Mesodermal cell (in vitro differentiated cells): ENCODE data around the gene GSDME.

Experiments used
- H3K27ac ChIP-seq: 2 replicates; pipeline ENCODE4 v1.7.0; 2013; ENCODE audit warnings: mild to moderate bottlenecking, low read depth, low read length, moderate library complexity; ENCODE audit not compliant: severe bottlenecking
- H3K36me3 ChIP-seq: 2 replicates; pipeline ENCODE4 v1.7.1; 2013; ENCODE audit warnings: mild to moderate bottlenecking, low read length, moderate library complexity; ENCODE audit not compliant: control insufficient read depth, insufficient read depth
- H3K4me1 ChIP-seq: one replicate; pipeline ENCODE4 v1.7.1; 2013; ENCODE audit warnings: mild to moderate bottlenecking, low read length; ENCODE audit not compliant: insufficient read depth, control insufficient read depth, poor library complexity, severe bottlenecking
- H3K4me3 ChIP-seq: 2 replicates; pipeline ENCODE4 v1.7.0; 2013; ENCODE audit warnings: low read length, control low read depth, mild to moderate bottlenecking; ENCODE audit not compliant: insufficient read depth, poor library complexity, severe bottlenecking; ENCODE audit errors: extremely low read depth
- H3K9me3 ChIP-seq: 2 replicates; pipeline ENCODE4 v1.7.1; 2013; ENCODE audit warnings: mild to moderate bottlenecking, low read length, moderate library complexity; ENCODE audit not compliant: control insufficient read depth
- WGBS, 2 experiments: methylation state at CpG; one replicate each; pipeline ENCODE4 v1.1.5; 2013; ENCODE audit warnings: missing lambda C conversion rate in 2 of 2; ENCODE audit not compliant: insufficient coverage in 2 of 2; 5-methylcytosine and 5-hydroxymethylcytosine counted together

The GSDME gene

GRCh38 chr7:24728503-24729364 lies 28.5 kb downstream of the GSDME start:
- no peak overlapping the region for H3K27ac ChIP-seq
- no peaks in the 10 kb centered on the region for H3K36me3 ChIP-seq
- 94 to 97% methylated on average over 11 to 13 of the region's 16 CpGs for WGBS, 2 experiments
- H3K4me3 ChIP-seq: no peak overlapping the region
- H3K4me1 ChIP-seq: no peaks in the 10 kb centered on the region
- no peaks in the 10 kb centered on the region for H3K9me3 ChIP-seq

GRCh38 chr7:24728121-24728500 lies 29.2 kb downstream of the GSDME start:
- H3K9me3 ChIP-seq: no peaks in the 10 kb centered on the region
- H3K4me3 ChIP-seq: no peak overlapping the region
- no peaks in the 10 kb centered on the region for H3K4me1 ChIP-seq
- 78 to 84% methylated on average over 2 to 3 of the region's 7 CpGs for WGBS, 2 experiments
- H3K36me3 ChIP-seq: no peaks in the 10 kb centered on the region
- no peak overlapping the region for H3K27ac ChIP-seq

- Histone ChIP-seq H3K9me3 (no peaks in the 10 kb centered on the region), H3K4me1 (no peaks in the 10 kb centered on the region), H3K27ac (no peak overlapping the region), H3K36me3 (no peaks in the 10 kb centered on the region), H3K4me3 (no peak overlapping the region)
- 88 to 96% methylated on average over 11 of the region's 13 CpGs for WGBS, 2 experiments
Measured at GRCh38 chr7:24727154-24728120, 29.8 kb downstream of the GSDME start.

- Histone ChIP-seq H3K4me1 (no peaks in the 10 kb centered on the region), H3K36me3 (no peaks in the 10 kb centered on the region), H3K9me3 (no peaks in the 10 kb centered on the region), H3K4me3 (no peak overlapping the region), H3K27ac (no peak overlapping the region)
- WGBS, 2 experiments: 70 to 73% methylated on average over 10 of the region's 14 CpGs
Measured at GRCh38 chr7:24725554-24726241, 31.6 kb downstream of the GSDME start.

- Histone ChIP-seq H3K9me3 (no peaks in the 10 kb centered on the region), H3K27ac (no peak overlapping the region), H3K4me3 (no peak overlapping the region), H3K36me3 (no peaks in the 10 kb centered on the region), H3K4me1 (no peaks in the 10 kb centered on the region)
- 88 to 96% methylated on average over 8 of the region's 13 CpGs for WGBS, 2 experiments
Measured at GRCh38 chr7:24724451-24725190, 32.6 kb downstream of the GSDME start.

GRCh38 chr7:24723178-24723530 lies 34.1 kb downstream of the GSDME start:
- Histone ChIP-seq H3K9me3 (no peaks in the 10 kb centered on the region), H3K36me3 (no peaks in the 10 kb centered on the region)
- 76 to 85% methylated on average over 3 to 4 of the region's 5 CpGs for WGBS, 2 experiments

GRCh38 chr7:24722386-24723177 lies 34.7 kb downstream of the GSDME start:
- no peaks in the 10 kb centered on the region for H3K9me3 ChIP-seq
- H3K36me3 ChIP-seq: no peaks in the 10 kb centered on the region
- peaks cover 2% of the 10 kb centered on the region for H3K4me1 ChIP-seq
- no peak overlapping the region for H3K4me3 ChIP-seq
- H3K27ac ChIP-seq: no peak overlapping the region
- WGBS, 2 experiments: 82 to 87% methylated on average over 17 to 19 of the region's 19 CpGs

More at GRCh38 chr7:24723178-24723530, 34.1 kb downstream of the GSDME start:
- Histone ChIP-seq H3K4me3 (no peak overlapping the region), H3K27ac (no peak overlapping the region), H3K4me1 (no peaks in the 10 kb centered on the region)

GRCh38 chr7:24721481-24722001 lies 35.7 kb downstream of the GSDME start:
- Histone ChIP-seq H3K27ac (no peak overlapping the region), H3K4me3 (no peak overlapping the region), H3K9me3 (no peaks in the 10 kb centered on the region), H3K36me3 (no peaks in the 10 kb centered on the region), H3K4me1 (peaks cover 3% of the 10 kb centered on the region)
- WGBS, 2 experiments: 76 to 82% methylated on average over 9 to 10 of the region's 10 CpGs

- 80 to 100% methylated on average over 1 to 2 of the region's 3 CpGs for WGBS, 2 experiments
- Histone ChIP-seq H3K4me3 (no peak overlapping the region), H3K9me3 (no peaks in the 10 kb centered on the region), H3K4me1 (peaks cover 3% of the 10 kb centered on the region), H3K27ac (no peak overlapping the region), H3K36me3 (no peaks in the 10 kb centered on the region)
Measured at GRCh38 chr7:24720283-24720682, 37.0 kb downstream of the GSDME start.
